K562 (cell line): ENCODE measurements around the gene RAPGEFL1. TPM values are rescaled to one million over a fixed set of nuclear protein-coding genes. Genes with fewer than 3 reads are reported as not detected.
A peak's percentile ranks its signal among the peaks of the same experiment; 100 is the strongest.

ENCODE experiments used
- CBFB ChIP-seq: sonication (generic); formaldehyde crosslinking; IDR thresholded peaks from 2 replicates; pipeline ENCODE4 v1.4.0; 2020; ENCODE audit warnings: mild to moderate bottlenecking, missing genetic modification reagents
- ELF2 ChIP-seq: fragments of 250-450 bp; sonication (Bioruptor Pico); IDR thresholded peaks from 2 replicates; pipeline ENCODE4 v1.5.0; 2021; ENCODE audit warnings: mild to moderate bottlenecking
- HDAC2 ChIP-seq: fragments of 450-650 bp; IDR thresholded peaks from 2 replicates; pipeline ENCODE4 v1.6.1; 2016; ENCODE audit warnings: mild to moderate bottlenecking
- HMG20A ChIP-seq: fragments of 450-650 bp; formaldehyde crosslinking; conservative IDR thresholded peaks from 2 replicates; pipeline ENCODE4 v1.4.0; 2020; ENCODE audit warnings: mild to moderate bottlenecking, mixed read lengths
- KAT7 ChIP-seq: sonication (generic); formaldehyde crosslinking; IDR thresholded peaks from 2 replicates; pipeline ENCODE4 v1.8.0; 2022; ENCODE audit warnings: missing genetic modification reagents, mild to moderate bottlenecking, borderline replicate concordance
- LCOR ChIP-seq: sonication (generic); formaldehyde crosslinking; IDR thresholded peaks from 2 replicates; pipeline ENCODE4 v1.8.0; 2022; ENCODE audit warnings: mild to moderate bottlenecking, missing genetic modification reagents
- LEF1 ChIP-seq: fragments of 450-650 bp; IDR thresholded peaks from 2 replicates; pipeline ENCODE4 v1.6.1; 2016; ENCODE audit warnings: mild to moderate bottlenecking
- MECOM ChIP-seq: fragments of 250-450 bp; sonication (Bioruptor Pico); IDR thresholded peaks from 2 replicates; pipeline ENCODE4 v1.8.0; 2022; ENCODE audit warnings: inconsistent platforms
- MTA3 ChIP-seq: fragments of 450-650 bp; formaldehyde crosslinking; IDR thresholded peaks from 2 replicates; pipeline ENCODE4 v1.6.1; 2017; ENCODE audit warnings: mild to moderate bottlenecking, borderline replicate concordance
- NFIC ChIP-seq: fragments of 450-650 bp; IDR thresholded peaks from 2 replicates; pipeline ENCODE4 v1.6.1; 2017; ENCODE audit warnings: mild to moderate bottlenecking, inconsistent platforms
- POLR2B ChIP-seq: fragments of 450-650 bp; IDR thresholded peaks from 2 replicates; pipeline ENCODE4 v1.6.1; 2018; ENCODE audit warnings: low read depth; ENCODE audit not compliant: partially characterized antibody
- POU5F1 ChIP-seq: fragments of 150-350 bp; IDR thresholded peaks from 2 replicates; pipeline ENCODE4 v1.6.1; 2014; ENCODE audit warnings: borderline replicate concordance, low read length, low read depth, mild to moderate bottlenecking; ENCODE audit not compliant: partially characterized antibody
- PURB ChIP-seq: sonication (generic); formaldehyde crosslinking; IDR thresholded peaks from 2 replicates; pipeline ENCODE4 v1.9.0; 2021; ENCODE audit warnings: low read depth, mild to moderate bottlenecking, missing genetic modification reagents
- SAFB ChIP-seq: fragments of 200-400 bp; formaldehyde crosslinking; IDR thresholded peaks from 2 replicates; pipeline ENCODE4 v1.6.1; 2017; ENCODE audit warnings: low read depth, low read length, borderline replicate concordance
- SMARCA4 ChIP-seq: fragments of 450-650 bp; IDR thresholded peaks from 2 replicates; pipeline ENCODE4 v1.6.1; 2016
- SMARCA5 ChIP-seq: fragments of 450-650 bp; IDR thresholded peaks from 2 replicates; pipeline ENCODE4 v1.6.1; 2016
- TGIF2 ChIP-seq: sonication (generic); formaldehyde crosslinking; IDR thresholded peaks from 2 replicates; pipeline ENCODE4 v1.8.1; 2022; ENCODE audit warnings: mild to moderate bottlenecking, missing genetic modification reagents, moderate library complexity
- XRCC5 ChIP-seq: fragments of 200-400 bp; formaldehyde crosslinking; IDR thresholded peaks from 2 replicates; pipeline ENCODE4 v1.6.1; 2017; ENCODE audit warnings: low read depth, mild to moderate bottlenecking, low read length
- ZNF232 ChIP-seq: sonication (generic); formaldehyde crosslinking; IDR thresholded peaks from 2 replicates; pipeline ENCODE4 v1.8.0; 2022; ENCODE audit warnings: mild to moderate bottlenecking, missing genetic modification reagents
- ZNF347 ChIP-seq: fragments of 450-650 bp; formaldehyde crosslinking; IDR thresholded peaks from 2 replicates; pipeline ENCODE4 v1.4.0; 2020; ENCODE audit warnings: low read depth, mild to moderate bottlenecking, moderate library complexity
- ZNF830 ChIP-seq: fragments of 250-450 bp; sonication (Bioruptor Pico); IDR thresholded peaks from 2 replicates; pipeline ENCODE4 v1.5.0; 2021; ENCODE audit warnings: mild to moderate bottlenecking
- polyA plus RNA-seq, 8 experiments: library from polyadenylated mRNA; depleted of rRNA in 4 of 8; stranded (reverse) in 5 of 8; unstranded in 3 of 8; fragments of >200 nt; fragmentation: Nextera tagmentation in 2 of 8; fragmentation: Illumina TruSeq in 1 of 8; extraction: Ambion mirVana in 2 of 8; extraction: Trizol in 1 of 8; gene quantifications; 2 replicates each; pipeline versions ENCODE4 v1.2.1 to v1.2.3, GENCODE V29; 2011 to 2014; ENCODE audit warnings: inconsistent platforms in 1 of 8, missing spikeins in 1 of 8
- total RNA-seq, 7 experiments: library from RNA; depleted of rRNA in 6 of 7; stranded (reverse); fragments of >200 nt in 6 of 7; fragmentation: Illumina TruSeq in 2 of 7; extraction: Trizol in 2 of 7; gene quantifications; 2 replicates each; pipeline versions ENCODE4 v1.2.1 to v1.2.3, GENCODE V29; 2011 to 2021; ENCODE audit warnings: low replicate concordance in 1 of 7
- TF ChIP-seq, protein P1 (sequence below): IDR thresholded peaks from 2 replicates; pipeline ENCODE4 v1.6.1; 2011; ENCODE audit not compliant: insufficient read length; ENCODE audit errors: extremely low read depth
- TF ChIP-seq, protein P2 (sequence below): fragments of 450-650 bp; formaldehyde crosslinking; IDR thresholded peaks from 2 replicates; pipeline ENCODE4 v1.4.0; 2022; ENCODE audit warnings: missing genetic modification characterization
- TF ChIP-seq, protein P3 (sequence below): IDR thresholded peaks from 3 replicates; pipeline ENCODE4 v1.6.1; 2011; ENCODE audit warnings: borderline replicate concordance, mild to moderate bottlenecking; ENCODE audit not compliant: insufficient read length, insufficient read depth
- TF ChIP-seq, protein P4 (sequence below): sonication (generic); formaldehyde crosslinking; IDR thresholded peaks from 2 replicates; pipeline ENCODE4 v1.8.0; 2023; ENCODE audit warnings: mild to moderate bottlenecking, missing genetic modification reagents

Gene RAPGEFL1
- total and polyA plus RNA-seq, 9 of the 15 experiments (the other 6 are each of a cell fraction or from before 2014, with no cell fraction given) = 0.18 to 4.1 (median 2.1) TPM

DNA sequence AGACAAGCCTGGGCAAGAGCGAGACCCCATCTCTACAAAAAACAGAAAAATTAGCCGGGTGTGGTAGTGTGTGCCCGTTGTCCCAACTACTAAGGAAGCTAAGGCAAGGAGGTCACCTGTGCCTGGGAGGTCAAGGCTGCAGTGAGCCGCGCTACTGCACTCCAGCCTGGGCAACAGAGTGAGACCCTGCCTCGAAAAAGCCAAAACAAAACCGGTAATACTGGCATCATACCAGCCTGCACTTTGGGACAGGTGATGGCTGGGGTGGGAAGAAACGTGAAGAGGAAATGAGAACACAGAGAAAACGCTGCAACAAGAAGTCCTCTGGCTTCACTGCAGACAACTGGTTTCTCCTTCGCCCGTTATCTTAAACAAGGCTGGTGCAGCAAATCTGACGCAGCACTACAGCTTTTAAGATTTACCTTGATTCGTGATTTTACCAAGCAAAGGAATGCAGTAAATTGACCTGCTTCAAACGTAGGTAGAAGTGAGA, 37.7 kb upstream of the RAPGEFL1 start (continued):
- no peak for TF ChIP-seq POU5F1
- no peak for TF ChIP-seq MECOM (CRISPR knock-in tag)
- no peak for TF ChIP-seq PURB (CRISPR knock-in tag)
- no peak for TF ChIP-seq NFIC
- no peak for TF ChIP-seq ZNF347 (CRISPR knock-in tag)
- TF ChIP-seq SMARCA5 = peak; percentile 69; the same call in 1 of the 2 replicates
- TF ChIP-seq SMARCA4 = peak; percentile 48; the same call in 1 of the 2 replicates
- TF ChIP-seq, protein P1, sequence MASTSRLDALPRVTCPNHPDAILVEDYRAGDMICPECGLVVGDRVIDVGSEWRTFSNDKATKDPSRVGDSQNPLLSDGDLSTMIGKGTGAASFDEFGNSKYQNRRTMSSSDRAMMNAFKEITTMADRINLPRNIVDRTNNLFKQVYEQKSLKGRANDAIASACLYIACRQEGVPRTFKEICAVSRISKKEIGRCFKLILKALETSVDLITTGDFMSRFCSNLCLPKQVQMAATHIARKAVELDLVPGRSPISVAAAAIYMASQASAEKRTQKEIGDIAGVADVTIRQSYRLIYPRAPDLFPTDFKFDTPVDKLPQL = no peak
- TF ChIP-seq LCOR = peak; percentile 18
- TF ChIP-seq KAT7 (CRISPR knock-in tag) = peak; percentile 14; the same call in 1 of the 2 replicates
- TF ChIP-seq, protein P2, sequence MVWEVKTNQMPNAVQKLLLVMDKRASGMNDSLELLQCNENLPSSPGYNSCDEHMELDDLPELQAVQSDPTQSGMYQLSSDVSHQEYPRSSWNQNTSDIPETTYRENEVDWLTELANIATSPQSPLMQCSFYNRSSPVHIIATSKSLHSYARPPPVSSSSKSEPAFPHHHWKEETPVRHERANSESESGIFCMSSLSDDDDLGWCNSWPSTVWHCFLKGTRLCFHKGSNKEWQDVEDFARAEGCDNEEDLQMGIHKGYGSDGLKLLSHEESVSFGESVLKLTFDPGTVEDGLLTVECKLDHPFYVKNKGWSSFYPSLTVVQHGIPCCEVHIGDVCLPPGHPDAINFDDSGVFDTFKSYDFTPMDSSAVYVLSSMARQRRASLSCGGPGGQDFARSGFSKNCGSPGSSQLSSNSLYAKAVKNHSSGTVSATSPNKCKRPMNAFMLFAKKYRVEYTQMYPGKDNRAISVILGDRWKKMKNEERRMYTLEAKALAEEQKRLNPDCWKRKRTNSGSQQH (CRISPR knock-in tag) = no peak
- no peak for TF ChIP-seq ZNF232 (CRISPR knock-in tag)
- peak; percentile 97 for TF ChIP-seq HDAC2
- TF ChIP-seq CBFB (CRISPR knock-in tag) = no peak
- TF ChIP-seq MTA3 = peak; percentile 14
- no peak for TF ChIP-seq ZNF830 (CRISPR knock-in tag)
- TF ChIP-seq, protein P3, sequence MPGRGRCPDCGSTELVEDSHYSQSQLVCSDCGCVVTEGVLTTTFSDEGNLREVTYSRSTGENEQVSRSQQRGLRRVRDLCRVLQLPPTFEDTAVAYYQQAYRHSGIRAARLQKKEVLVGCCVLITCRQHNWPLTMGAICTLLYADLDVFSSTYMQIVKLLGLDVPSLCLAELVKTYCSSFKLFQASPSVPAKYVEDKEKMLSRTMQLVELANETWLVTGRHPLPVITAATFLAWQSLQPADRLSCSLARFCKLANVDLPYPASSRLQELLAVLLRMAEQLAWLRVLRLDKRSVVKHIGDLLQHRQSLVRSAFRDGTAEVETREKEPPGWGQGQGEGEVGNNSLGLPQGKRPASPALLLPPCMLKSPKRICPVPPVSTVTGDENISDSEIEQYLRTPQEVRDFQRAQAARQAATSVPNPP = no peak
- TF ChIP-seq HMG20A (CRISPR knock-in tag) = no peak
- TF ChIP-seq, protein P4, sequence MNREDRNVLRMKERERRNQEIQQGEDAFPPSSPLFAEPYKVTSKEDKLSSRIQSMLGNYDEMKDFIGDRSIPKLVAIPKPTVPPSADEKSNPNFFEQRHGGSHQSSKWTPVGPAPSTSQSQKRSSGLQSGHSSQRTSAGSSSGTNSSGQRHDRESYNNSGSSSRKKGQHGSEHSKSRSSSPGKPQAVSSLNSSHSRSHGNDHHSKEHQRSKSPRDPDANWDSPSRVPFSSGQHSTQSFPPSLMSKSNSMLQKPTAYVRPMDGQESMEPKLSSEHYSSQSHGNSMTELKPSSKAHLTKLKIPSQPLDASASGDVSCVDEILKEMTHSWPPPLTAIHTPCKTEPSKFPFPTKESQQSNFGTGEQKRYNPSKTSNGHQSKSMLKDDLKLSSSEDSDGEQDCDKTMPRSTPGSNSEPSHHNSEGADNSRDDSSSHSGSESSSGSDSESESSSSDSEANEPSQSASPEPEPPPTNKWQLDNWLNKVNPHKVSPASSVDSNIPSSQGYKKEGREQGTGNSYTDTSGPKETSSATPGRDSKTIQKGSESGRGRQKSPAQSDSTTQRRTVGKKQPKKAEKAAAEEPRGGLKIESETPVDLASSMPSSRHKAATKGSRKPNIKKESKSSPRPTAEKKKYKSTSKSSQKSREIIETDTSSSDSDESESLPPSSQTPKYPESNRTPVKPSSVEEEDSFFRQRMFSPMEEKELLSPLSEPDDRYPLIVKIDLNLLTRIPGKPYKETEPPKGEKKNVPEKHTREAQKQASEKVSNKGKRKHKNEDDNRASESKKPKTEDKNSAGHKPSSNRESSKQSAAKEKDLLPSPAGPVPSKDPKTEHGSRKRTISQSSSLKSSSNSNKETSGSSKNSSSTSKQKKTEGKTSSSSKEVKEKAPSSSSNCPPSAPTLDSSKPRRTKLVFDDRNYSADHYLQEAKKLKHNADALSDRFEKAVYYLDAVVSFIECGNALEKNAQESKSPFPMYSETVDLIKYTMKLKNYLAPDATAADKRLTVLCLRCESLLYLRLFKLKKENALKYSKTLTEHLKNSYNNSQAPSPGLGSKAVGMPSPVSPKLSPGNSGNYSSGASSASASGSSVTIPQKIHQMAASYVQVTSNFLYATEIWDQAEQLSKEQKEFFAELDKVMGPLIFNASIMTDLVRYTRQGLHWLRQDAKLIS (CRISPR knock-in tag) = no peak
- 0 out of 2 replicates have a peak, but pooled peaks have one; percentile 17 for TF ChIP-seq LEF1
- no peak for TF ChIP-seq TGIF2 (CRISPR knock-in tag)
- no peak for TF ChIP-seq ELF2 (CRISPR knock-in tag)
- peak; percentile 85; the same call in 1 of the 2 replicates for TF ChIP-seq XRCC5
- peak; percentile 11 for TF ChIP-seq POLR2B
- TF ChIP-seq SAFB = no peak
